Effector memory CD8-positive, alpha-beta T cell (primary cell): Measurements from ENCODE around the gene WBP1L.
"Not testable (repeated sequence)": the region's sequence is repeated elsewhere in the genome, so short reads cannot be mapped to it uniquely, and the experiment has no call there.

Experiments
- ATAC-seq: fragments of 150-1000 bp; cut with Tn5 transposase; replicated peaks from 2 replicates; pipeline ENCODE4 v1.10.0; 2021; ENCODE audit warnings: mild to moderate bottlenecking, moderate library complexity
- DNase-seq, 3 experiments: peaks; one replicate each; pipeline ENCODE4 v3.0.0; 2021
- H3K27ac Mint-ChIP-seq, 2 donors: one replicate each; pipeline ENCODE4 v1.8.0; 2022; ENCODE audit warnings: mild to moderate bottlenecking in 2 of 2, mixed read lengths in 2 of 2, moderate library complexity in 2 of 2
- H3K27me3 Mint-ChIP-seq, 2 donors: one replicate each; pipeline ENCODE4 v1.8.0; 2022; ENCODE audit warnings: mixed read lengths in 2 of 2
- H3K36me3 Mint-ChIP-seq: one replicate; pipeline ENCODE4 v1.8.0; 2022; ENCODE audit warnings: mild to moderate bottlenecking, moderate library complexity, mixed read lengths; ENCODE audit not compliant: insufficient read depth
- H3K4me1 Mint-ChIP-seq, 2 donors: one replicate each; pipeline ENCODE4 v1.8.0; 2022; ENCODE audit warnings: low read depth in 2 of 2, mixed read lengths in 2 of 2
- H3K4me3 Mint-ChIP-seq, 2 donors: one replicate each; pipeline ENCODE4 v1.8.0; 2022; ENCODE audit warnings: mild to moderate bottlenecking in 2 of 2, mixed read lengths in 2 of 2, moderate library complexity in 2 of 2
- H3K9me3 Mint-ChIP-seq, 2 donors: one replicate each; pipeline ENCODE4 v1.8.0; 2022; ENCODE audit warnings: mixed read lengths in 2 of 2

WBP1L gene

DNA sequence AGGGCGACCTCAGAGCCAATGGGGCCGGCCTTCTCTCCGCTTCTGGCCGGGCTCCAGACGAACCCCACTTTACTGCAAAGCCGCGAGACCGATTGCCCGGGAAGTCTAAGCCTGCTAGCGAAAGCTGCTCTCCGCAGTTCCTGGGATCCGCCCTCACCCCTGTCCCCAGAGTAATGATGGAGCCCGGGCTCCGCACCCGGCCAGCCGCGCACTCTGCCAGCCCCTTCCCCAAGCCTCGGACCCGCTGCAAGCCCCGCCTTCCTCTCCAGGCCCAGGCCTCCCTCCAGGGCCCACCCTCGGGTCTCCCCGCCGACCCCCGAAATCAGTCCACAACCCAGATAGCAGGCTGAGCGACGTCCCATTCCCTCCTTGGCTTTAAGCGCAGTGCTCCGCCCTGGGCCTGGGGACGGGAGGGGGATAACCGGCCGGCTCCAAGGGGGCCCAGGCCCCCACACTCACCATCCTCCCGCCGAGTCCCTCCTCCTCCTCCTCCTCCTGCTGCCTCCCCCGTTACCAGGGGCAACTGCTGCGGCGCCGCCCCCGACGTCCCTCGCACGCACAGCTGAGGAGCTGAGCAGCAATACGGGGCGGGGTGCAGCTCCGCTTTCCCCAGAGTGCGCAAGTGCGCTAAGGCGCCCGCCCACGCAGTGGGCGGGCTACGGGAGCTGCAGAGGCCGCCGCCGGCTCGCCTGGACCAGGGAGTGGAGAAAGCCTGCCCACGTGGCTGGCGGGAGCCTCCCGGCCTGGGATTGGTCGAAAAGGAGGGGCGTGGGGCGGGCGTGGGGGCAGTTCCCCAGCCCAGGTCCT, 29.7 kb upstream of the WBP1L start, which contains the start of gene ARL3:
ARL3 (minus strand) TSS at position 584 of the 807 bp plus-strand sequence; CDS start at position 462, 122 bp downstream.
- H3K9me3 Mint-ChIP-seq = no peaks in the 10 kb centered on the region
- ATAC-seq (peak; percentile 84), DNase-seq (peak; percentile 87 to 89 (median 87))
- H3K4me1 Mint-ChIP-seq = peaks cover 29 to 36% of the 10 kb centered on the region in 2 donors
- peaks cover 26% of the 10 kb centered on the region for H3K36me3 Mint-ChIP-seq
- no peaks in the 10 kb centered on the region for H3K27me3 Mint-ChIP-seq
- peak within 1 kb of the TSS; percentile 95 for H3K27ac Mint-ChIP-seq
- peak within 1 kb of the TSS; percentile 87 to 92 for H3K4me3 Mint-ChIP-seq

DNA sequence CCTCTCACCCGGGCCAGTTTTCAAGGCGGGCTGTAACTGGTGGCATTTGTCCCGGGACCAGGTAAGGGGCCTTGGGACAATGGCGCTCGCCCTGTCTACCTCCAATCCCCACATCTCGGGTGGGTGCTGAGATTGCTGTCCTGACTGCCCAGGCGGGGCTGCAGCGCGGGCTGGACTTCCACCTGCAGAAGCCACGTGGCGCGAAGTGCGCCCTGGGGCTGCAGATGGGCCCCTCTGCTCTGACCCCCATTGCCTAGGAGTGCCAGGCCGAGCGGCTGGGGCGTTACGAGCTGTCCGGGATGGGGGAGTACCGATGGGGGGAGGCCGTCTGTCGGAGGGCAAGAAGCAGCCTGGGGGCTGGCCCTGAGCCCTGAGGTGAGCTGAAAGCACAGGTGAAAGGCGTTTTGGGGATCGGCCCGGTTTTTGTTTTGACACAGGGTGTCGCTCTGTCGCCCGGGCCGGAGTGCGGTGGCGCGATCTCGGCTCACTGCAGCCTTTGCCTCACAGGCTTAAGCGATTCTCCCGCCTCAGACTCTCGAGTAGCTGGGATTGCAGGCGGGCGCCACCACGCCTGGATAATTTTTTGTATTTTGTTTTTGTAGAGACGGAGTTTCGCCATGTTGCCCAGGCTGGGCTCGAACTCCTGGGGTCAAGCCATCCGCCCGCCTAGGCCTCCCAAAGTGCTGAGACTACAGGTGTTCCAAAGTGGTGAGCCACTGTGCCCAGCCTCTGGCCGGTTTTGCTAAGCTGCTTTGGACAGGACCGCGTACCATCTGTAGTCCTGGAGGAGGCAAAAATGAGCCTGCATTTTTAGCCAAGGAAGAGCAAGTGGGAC, 28.9 kb upstream of the WBP1L start, which contains the start of gene SFXN2:
SFXN2 (plus strand) TSS at position 16 of the 835 bp plus-strand sequence. CDS start 12,001 bp downstream, outside the sequence.
- H3K27ac Mint-ChIP-seq = peak within 1 kb of the TSS; percentile 95
- H3K4me1 Mint-ChIP-seq = peaks cover 33 to 40% of the 10 kb centered on the region in 2 donors
- H3K4me3 Mint-ChIP-seq = peak within 1 kb of the TSS; percentile 87 to 92
- no peaks in the 10 kb centered on the region for H3K27me3 Mint-ChIP-seq
- ATAC-seq (peak; percentile 6), DNase-seq (peak; percentile 35 to 38 (median 37))
- H3K36me3 Mint-ChIP-seq = peaks cover 25% of the 10 kb centered on the region
- no peaks in the 10 kb centered on the region for H3K9me3 Mint-ChIP-seq

DNA sequence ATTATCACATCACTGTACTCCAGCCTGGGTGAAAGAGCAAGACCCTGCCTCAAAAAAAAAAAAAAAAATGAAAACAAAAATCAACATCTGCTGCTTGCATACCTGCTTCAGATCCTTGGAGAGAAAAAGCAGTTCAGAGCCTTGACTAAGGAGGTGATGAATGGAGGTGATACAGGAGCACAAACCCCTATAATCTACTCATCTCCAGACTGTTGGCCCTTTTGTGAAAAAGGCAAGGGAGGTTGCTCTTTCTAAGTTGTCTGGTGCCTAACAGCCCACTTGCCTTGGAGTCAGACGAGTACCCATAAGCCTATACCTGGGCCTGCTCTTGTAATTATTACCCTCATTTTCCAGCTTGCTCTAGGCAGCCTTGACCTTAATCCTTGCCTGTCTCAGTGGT, 27.9 kb upstream of the WBP1L start:
- Mint-ChIP-seq H3K4me3 (peak overlapping the region; percentile 32 to 92), H3K27ac (no peak overlapping the region), H3K36me3 (peaks cover 25% of the 10 kb centered on the region), H3K4me1 (peaks cover 33 to 36% of the 10 kb centered on the region in 2 donors), H3K9me3 (no peaks in the 10 kb centered on the region), H3K27me3 (no peaks in the 10 kb centered on the region)
- ATAC-seq (no peak), DNase-seq (no peak)

DNA sequence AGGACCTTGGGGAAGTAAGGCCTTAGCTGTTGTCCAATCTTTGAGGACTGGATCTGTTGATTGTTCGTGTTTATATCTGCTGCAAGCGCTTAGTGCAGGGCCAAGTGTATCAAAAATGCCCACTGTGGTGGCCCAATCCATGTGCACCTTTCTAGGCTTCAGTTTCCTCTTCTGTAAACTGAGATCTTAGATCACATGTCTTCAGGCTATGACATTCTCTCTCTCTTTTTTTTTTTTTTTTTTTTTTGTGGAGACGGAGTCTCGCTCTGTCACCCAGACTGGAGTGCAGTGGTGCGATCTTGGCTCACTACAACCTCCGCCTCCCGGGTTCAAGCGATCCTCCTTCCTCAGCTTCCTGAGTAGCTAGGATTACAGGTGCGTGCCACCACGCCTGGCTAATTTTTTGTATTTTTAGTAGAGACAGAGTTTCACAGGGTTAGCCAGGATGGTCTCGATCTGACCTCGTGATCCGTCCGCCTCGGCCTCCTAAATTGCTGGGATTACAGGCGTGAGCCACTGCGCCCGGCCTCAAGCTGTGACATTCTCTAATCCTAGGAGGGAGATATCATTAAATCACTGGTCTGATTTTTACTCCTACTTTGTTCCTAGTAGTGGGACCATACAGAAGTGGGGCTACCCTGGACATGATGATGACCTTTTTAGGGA, 26.7 kb upstream of the WBP1L start:
- H3K27me3 Mint-ChIP-seq, DNase-seq, H3K27ac Mint-ChIP-seq, ATAC-seq, H3K9me3 Mint-ChIP-seq, H3K4me3 Mint-ChIP-seq: not testable (repeated sequence)
- Mint-ChIP-seq H3K4me1 (peaks cover 37% of the 10 kb centered on the region in 2 donors), H3K36me3 (peaks cover 25% of the 10 kb centered on the region)

DNA sequence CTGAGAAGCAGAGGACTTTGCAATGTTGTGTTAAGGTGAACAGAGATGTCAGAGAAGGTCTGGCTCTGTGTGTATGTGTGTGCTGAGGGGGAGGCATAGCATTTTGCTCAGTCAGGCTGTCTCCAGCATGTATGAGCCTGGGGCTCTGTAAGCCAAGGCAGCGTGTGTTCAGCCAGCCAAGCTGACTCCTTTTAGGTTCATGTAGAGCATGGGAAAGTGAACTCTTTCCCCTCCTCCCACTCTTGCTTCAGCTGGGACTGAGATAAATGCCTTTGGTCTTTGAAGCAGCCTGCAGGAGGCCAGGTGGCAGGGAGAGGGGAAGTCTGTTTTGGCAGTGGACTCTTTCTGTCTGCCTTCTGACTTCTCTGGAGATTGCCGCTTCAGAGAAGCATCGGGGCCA, 25.5 kb upstream of the WBP1L start:
- H3K9me3 Mint-ChIP-seq = no peaks in the 10 kb centered on the region
- DNase-seq (no peak), ATAC-seq (no peak)
- H3K27me3 Mint-ChIP-seq = no peaks in the 10 kb centered on the region
- peaks cover 19% of the 10 kb centered on the region for H3K36me3 Mint-ChIP-seq
- peaks cover 31 to 34% of the 10 kb centered on the region in 2 donors for H3K4me1 Mint-ChIP-seq
- no peak overlapping the region for H3K4me3 Mint-ChIP-seq
- H3K27ac Mint-ChIP-seq = peak overlapping the region in 1 of 2 donors; percentile 45

DNA sequence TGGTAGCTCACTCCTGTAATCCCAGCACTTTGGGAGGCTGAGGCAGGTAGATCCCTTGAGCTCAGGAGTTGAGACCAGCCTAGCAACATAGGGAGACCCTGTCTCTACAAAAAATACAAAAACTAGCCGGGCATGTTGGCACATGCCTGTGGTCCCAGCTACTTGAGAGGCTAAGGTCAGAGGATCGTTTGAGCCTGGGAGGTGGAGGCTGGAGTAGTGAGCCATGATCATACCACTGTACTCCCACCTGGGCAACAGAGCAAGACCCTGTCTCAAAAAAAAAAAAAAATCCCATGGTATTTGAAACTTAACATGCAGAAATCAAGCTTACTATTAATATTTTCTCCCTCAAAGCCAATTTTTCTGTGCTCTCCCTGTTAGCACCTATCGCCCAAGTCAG, 23.4 kb upstream of the WBP1L start:
- no peaks in the 10 kb centered on the region for H3K9me3 Mint-ChIP-seq
- DNase-seq (no peak), ATAC-seq (no peak)
- no peaks in the 10 kb centered on the region for H3K27me3 Mint-ChIP-seq
- H3K27ac Mint-ChIP-seq = no peak overlapping the region
- peaks cover 15% of the 10 kb centered on the region for H3K36me3 Mint-ChIP-seq
- peaks cover 25 to 26% of the 10 kb centered on the region in 2 donors for H3K4me1 Mint-ChIP-seq
- no peak overlapping the region for H3K4me3 Mint-ChIP-seq

DNA sequence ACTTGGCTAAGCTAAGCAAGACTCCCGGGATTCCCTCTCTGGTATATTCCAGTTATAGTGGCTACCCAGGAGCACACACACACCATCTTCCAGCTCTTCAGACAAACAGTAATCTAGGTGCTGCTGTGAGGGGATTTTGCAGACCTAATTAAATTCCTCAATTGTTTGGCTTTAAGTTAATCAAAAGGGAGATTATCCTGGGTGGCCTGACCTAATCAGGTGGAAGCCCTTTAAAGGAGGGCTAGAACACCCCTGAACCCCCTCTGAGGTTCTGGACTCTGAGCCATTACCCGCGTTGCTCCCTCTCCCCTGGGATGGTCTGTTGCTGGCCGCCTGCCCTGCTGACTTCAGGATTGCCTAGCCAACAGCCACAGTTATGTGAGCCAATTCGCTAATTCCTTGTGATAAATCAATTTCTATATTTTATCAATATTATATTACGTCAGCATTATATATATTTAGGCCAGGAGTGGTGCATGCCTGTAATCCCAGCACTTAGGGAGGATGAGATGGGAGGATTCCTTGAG, 22.9 kb upstream of the WBP1L start:
- no peak overlapping the region for H3K4me3 Mint-ChIP-seq
- ATAC-seq (no peak), DNase-seq (no peak)
- H3K4me1 Mint-ChIP-seq = peaks cover 25 to 26% of the 10 kb centered on the region in 2 donors
- no peaks in the 10 kb centered on the region for H3K27me3 Mint-ChIP-seq
- H3K36me3 Mint-ChIP-seq = peaks cover 15% of the 10 kb centered on the region
- H3K27ac Mint-ChIP-seq = no peak overlapping the region
- H3K9me3 Mint-ChIP-seq = no peaks in the 10 kb centered on the region

DNA sequence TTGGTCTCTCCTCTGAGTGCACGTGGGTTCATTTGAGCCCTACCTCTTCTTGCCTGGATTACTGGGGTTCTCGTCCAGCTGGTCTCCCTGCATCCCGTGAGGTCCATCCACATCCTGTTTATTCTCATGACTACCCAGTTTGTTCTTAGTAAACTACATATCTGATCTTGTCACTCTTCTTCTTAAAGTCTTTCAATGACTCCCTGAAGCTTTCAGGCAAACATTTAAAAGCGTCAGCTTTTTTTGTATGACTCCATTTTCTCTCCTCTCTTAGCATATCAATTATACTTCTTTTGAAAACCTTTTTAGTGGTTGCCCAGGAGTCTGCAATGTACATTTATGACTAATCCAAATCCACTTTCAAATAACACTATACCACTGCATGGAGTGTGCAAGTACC, 21.8 kb upstream of the WBP1L start:
- DNase-seq (no peak), ATAC-seq (no peak)
- H3K9me3 Mint-ChIP-seq = no peaks in the 10 kb centered on the region
- peaks cover 15% of the 10 kb centered on the region for H3K36me3 Mint-ChIP-seq
- no peak overlapping the region for H3K4me3 Mint-ChIP-seq
- H3K27ac Mint-ChIP-seq = peak overlapping the region in 1 of 2 donors; percentile 25
- H3K27me3 Mint-ChIP-seq = no peaks in the 10 kb centered on the region
- peaks cover 19 to 21% of the 10 kb centered on the region in 2 donors for H3K4me1 Mint-ChIP-seq

DNA sequence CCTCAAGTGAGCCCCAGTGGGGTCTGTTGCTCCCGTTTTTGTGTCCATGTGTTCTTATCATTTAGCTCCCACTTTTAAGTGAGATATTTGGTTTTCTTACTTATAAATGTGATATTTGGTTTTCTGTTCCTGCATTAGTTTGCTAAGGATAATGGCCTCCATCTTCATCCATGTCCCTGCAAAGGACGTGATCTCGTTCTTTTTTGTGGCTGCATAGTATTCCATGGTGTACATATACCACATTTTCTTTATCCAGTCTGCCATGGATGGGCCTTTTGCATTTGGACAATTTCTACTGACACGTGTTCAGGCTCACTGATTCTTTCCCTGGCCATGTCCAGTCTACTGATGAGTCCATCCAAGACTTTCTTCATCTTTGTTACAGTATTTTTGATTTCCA, 19.8 kb upstream of the WBP1L start:
- no peak for DNase-seq
- no peaks in the 10 kb centered on the region for H3K9me3 Mint-ChIP-seq
- H3K4me3 Mint-ChIP-seq = no peak overlapping the region
- no peak overlapping the region for H3K27ac Mint-ChIP-seq
- no peaks in the 10 kb centered on the region for H3K27me3 Mint-ChIP-seq
- H3K36me3 Mint-ChIP-seq = peaks cover 16% of the 10 kb centered on the region
- peaks cover 13 to 15% of the 10 kb centered on the region in 2 donors for H3K4me1 Mint-ChIP-seq
- no peak for ATAC-seq

DNA sequence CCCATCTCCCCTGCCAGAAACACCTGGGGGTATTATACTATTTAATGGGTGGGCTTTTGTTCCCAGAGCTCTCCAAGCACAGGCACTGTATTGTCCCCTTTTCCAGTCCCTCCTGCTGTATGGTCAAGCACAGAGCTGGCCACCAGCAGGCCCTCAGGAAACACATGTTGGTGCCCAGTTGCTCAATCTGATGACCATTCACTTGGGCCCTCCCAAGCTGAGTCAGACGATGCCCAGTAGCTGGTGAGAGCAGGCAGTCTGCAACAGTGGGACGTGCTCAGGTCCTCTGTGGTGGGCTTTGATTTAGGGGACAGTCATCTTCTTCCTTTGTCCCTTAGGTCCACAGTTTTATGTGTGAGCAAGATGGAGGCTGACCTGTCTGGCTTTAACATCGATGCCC, 17.5 kb upstream of the WBP1L start:
- Mint-ChIP-seq H3K36me3 (peaks cover 12% of the 10 kb centered on the region), H3K9me3 (no peaks in the 10 kb centered on the region), H3K27me3 (no peaks in the 10 kb centered on the region), H3K4me3 (no peak overlapping the region), H3K4me1 (peaks cover 12 to 15% of the 10 kb centered on the region in 2 donors), H3K27ac (no peak overlapping the region)
- DNase-seq (no peak), ATAC-seq (no peak)

DNA sequence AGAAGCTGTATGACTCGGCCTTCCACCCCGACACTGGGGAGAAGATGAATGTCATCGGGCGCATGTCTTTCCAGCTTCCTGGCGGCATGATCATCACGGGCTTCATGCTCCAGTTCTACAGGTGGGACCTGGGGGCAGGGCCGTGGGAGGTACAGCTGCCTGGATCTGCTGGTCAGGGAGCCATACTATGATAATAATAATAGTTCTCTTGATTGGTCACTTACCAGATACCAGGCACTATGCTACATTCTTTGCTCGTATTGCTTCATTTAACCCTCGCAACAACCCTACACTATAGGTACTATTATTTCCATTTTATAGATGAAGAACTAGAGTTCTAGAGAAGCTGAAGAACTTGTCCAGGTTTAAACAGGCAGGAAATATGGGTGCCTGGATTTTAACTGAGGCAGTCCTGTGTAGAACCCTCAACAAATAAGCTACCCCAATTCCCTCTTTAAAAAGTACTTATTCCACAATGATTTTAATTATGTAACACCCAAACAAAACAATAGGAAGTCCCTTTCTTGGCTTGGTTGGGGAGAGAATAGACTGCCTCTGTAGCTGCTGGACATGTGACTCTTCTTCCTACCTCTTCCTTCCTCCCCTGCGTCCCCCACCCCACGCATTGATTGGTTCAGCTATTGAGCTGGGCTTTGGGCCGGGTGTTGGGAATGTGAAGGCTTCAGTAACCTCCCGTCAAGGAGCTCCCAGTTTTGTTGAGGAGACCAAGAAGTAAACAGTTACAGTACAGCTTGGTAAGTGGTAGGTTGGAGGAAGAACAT, 16.5 kb upstream of the WBP1L start:
- no peaks in the 10 kb centered on the region for H3K9me3 Mint-ChIP-seq
- peaks cover 13% of the 10 kb centered on the region for H3K36me3 Mint-ChIP-seq
- H3K4me3 Mint-ChIP-seq = no peak overlapping the region
- H3K27ac Mint-ChIP-seq = peak overlapping the region in 1 of 2 donors; percentile 67
- no peaks in the 10 kb centered on the region for H3K27me3 Mint-ChIP-seq
- DNase-seq = no peak
- ATAC-seq = no peak
- peaks cover 8 to 9% of the 10 kb centered on the region in 2 donors for H3K4me1 Mint-ChIP-seq
